ENCODE results near the gene OTOP2. TPM values are rescaled to one million over a fixed set of nuclear protein-coding genes. Genes with fewer than 3 reads are reported as not detected.
"Not testable (repeated sequence)": the region's sequence is repeated elsewhere in the genome, so short reads cannot be mapped to it uniquely, and the experiment has no call there.

The OTOP2 gene
- polyA plus RNA-seq, 5 donors: not detected

GRCh38 chr17:74901353-74902135 lies 22.5 kb upstream of the OTOP2 start:
- no peak for DNase-seq

- DNase-seq: no peak
Measured at GRCh38 chr17:74903034-74903433, 21.0 kb upstream of the OTOP2 start.

- DNase-seq: no peak
Measured at GRCh38 chr17:74903671-74904070, 20.4 kb upstream of the OTOP2 start.

GRCh38 chr17:74904687-74905409 lies 19.2 kb upstream of the OTOP2 start:
- DNase-seq: no peak

- not testable (repeated sequence) for DNase-seq
Measured at GRCh38 chr17:74906214-74906793, 17.8 kb upstream of the OTOP2 start.

GRCh38 chr17:74907012-74907411 lies 17.1 kb upstream of the OTOP2 start:
- DNase-seq: no peak

- DNase-seq: not testable (repeated sequence)
Measured at GRCh38 chr17:74909097-74909496, 15.0 kb upstream of the OTOP2 start.

GRCh38 chr17:74911423-74911822 lies 12.7 kb upstream of the OTOP2 start:
- DNase-seq: not testable (repeated sequence)

- no peak for DNase-seq
Measured at GRCh38 chr17:74916136-74916850, 7.8 kb upstream of the OTOP2 start.

- DNase-seq: no peak
Measured at GRCh38 chr17:74916851-74917199, 7.2 kb upstream of the OTOP2 start.

- DNase-seq: no peak
Measured at GRCh38 chr17:74917430-74917829, 6.6 kb upstream of the OTOP2 start.

- DNase-seq: no peak
Measured at GRCh38 chr17:74918906-74919305, 5.2 kb upstream of the OTOP2 start.

- no peak for DNase-seq
Measured at GRCh38 chr17:74919440-74920305, 4.4 kb upstream of the OTOP2 start.

- no peak for DNase-seq
Measured at GRCh38 chr17:74920306-74920620, 3.8 kb upstream of the OTOP2 start.

GRCh38 chr17:74920642-74921025 lies 3.4 kb upstream of the OTOP2 start:
- DNase-seq: no peak

- no peak for DNase-seq
Measured at GRCh38 chr17:74921026-74921681, 2.9 kb upstream of the OTOP2 start.

GRCh38 chr17:74921769-74922168 lies 2.3 kb upstream of the OTOP2 start:
- DNase-seq: no peak

GRCh38 chr17:74922172-74922571 lies 1.9 kb upstream of the OTOP2 start:
- no peak for DNase-seq

- no peak for DNase-seq
Measured at GRCh38 chr17:74922694-74923537, 1.2 kb upstream of the OTOP2 start, which contains the start of gene USH1G. Gene USH1G (minus strand): TSS chr17:74923255. CDS start chr17:74923073, 182 bp downstream.

Measured in right lung (tissue), 5 donors.